ENCODE results near the gene PLA2G4A.

The PLA2G4A gene

DNA sequence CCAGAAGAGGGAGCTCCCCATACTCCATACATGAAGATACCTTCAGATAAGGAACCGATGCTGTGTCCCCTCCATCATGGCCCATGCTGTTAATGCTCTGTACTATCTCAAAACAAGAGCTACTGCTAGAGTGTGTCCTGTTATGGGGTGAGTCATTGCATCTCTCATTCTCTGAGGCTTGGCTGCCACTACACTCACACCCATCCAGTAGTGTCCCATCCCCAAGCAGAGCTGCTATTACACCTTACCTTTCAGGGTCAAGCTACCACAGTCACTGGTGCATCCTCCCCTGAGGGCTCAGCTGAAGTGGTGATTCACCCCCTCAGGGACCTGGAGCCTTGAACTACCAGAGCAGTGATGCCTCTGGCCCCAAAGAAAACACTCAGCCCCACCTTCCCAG is 198.5 kb downstream of the PLA2G4A start:
- DNase-seq (ENCODE audit: low read depth in 2 of 2): no peak

GRCh38 chr1:187032316-187032981 is 203.7 kb downstream of the PLA2G4A start:
- DNase-seq (ENCODE audit: low read depth in 2 of 2): no peak

DNA sequence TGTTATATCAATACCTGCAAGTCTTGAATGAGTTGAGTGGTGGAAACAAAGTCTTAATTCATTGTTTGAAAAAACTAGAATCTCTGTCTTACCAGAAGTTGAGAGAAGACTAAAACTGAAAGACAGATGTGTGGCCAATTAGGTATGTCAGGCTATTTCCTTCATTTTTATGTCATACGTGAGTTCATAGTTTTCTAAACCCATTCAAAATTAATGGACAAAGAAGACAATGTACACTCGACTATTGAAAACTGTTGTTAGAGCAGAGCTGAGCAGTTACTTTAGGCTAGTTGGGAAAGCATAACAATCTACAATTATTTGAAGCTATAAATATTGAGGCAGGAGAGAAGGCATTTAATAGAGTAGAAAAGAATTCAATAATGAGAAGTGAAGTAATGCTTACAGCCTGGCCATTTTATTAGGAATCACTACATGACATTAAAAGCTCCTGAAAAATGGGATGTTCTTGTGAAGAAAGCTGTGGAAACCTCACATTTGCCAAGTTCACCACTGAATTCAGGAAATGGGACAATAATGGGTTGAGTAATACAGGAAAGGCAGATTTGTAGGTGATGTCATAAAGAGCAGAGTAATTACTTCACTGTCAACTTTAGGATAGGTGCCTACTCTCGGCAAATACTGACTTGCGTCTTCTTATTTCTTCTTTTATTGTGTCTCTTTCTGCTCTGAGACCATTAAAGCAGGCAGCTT is 204.4 kb downstream of the PLA2G4A start:
- DNase-seq (ENCODE audit: low read depth in 2 of 2): no peak

DNA sequence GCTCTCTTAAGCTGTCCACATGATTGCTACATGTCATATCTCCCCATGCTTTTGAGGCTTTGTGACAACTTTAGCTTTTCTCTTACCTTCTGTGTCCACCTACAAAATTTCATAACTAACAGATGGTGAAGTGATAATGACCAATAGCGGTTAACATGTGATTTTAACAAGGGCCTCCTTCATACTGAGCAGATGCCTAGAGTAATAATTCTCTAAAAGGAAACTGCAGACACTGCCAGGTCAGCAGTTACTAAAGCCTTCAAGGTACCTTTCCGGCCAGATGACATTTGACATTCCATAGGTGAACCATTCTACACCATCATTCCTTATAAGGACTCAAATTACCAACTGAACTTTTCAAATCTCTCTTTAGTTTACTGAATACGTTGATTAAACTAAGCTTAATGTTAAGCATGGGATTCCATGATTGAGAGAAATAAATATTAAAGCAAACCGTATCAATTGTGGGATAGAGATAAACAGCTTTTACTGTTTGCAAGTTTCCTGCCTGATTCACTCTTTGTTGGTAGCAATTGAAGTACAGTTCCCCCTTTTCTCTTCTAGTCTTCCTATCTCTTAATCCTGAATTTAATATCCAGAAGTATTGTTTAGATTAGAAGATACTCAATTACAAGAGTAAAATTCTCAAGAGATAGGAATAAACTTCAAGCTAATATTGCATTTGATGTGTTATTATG is 205.1 kb downstream of the PLA2G4A start:
- no peak for DNase-seq (ENCODE audit: low read depth in 2 of 2)

DNA sequence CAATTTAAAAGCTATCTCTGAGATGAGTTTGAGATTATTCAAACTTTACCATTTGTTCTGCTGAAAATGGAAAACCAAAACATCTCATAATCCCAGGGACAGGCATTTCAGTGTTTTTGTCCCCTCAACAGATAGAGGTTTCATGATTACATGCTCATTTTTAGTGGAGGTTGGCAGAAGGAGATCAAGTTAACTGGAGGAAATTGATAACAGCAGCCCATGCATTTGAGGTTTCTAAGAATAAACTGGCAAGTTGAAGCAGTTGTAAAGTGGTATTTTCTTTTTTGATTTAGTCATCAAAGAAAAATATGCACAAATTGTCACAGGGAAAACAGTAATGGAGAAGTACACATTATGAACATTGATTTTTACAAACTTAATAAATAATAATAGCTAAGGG is 205.8 kb downstream of the PLA2G4A start:
- no peak for DNase-seq (ENCODE audit: low read depth in 2 of 2)

DNA sequence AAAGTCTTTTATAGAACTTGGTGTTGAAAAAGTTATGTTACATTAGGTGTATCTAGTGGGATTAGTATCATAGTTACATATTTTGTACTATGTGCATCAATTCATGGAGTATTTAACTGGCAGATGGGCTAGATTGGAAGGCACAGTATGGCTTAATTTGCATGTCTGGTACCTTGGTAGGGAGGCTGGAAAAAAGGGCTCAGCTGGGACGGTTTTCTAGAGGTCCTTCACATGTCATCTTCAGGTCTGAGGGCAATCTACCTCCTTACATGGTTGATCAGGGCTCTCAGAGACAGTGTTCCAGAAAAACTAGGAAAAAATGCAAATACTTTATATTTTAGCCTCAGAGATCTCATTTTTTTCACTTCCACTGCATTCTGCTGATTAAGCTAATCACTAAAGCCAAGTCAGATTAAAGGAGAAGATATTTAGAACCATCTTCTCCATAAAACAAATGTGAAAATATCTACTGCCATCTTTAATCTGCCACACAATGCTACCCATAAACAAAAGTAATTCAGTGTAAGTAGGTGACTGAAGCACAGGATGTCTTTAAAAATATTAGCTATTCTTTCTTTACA is 209.3 kb downstream of the PLA2G4A start:
- DNase-seq (ENCODE audit: low read depth in 2 of 2): no peak

Data from stimulated activated CD8-positive, alpha-beta memory T cell treated with anti-CD3 and anti-CD28 coated beads, Interleukin-15, amount 100 ng/mL, for 48 hours (primary cell).